ENCODE measurements around the gene HYCC1. TPM values are rescaled to one million over a fixed set of nuclear protein-coding genes. Genes with fewer than 3 reads are reported as not detected.
A peak's percentile ranks its signal among the peaks of the same experiment; 100 is the strongest.
"Not testable (repeated sequence)": the region's sequence is repeated elsewhere in the genome, so short reads cannot be mapped to it uniquely, and the experiment has no call there.

HYCC1 gene
- 10 to 100 TPM; 19.1 to 32.3 (median 26.4) TPM for polyA plus RNA-seq (ENCODE audit: insufficient read length in 4 of 4)

- peak; percentile 95 to 96 (median 96) for DNase-seq (ENCODE audit: low read depth in 4 of 4, low spot score in 3 of 4)
Measured at GRCh38 chr7:23013715-23014649, at the start of gene HYCC1. Gene HYCC1, minus strand, starts transcription at chr7:23014130. Its CDS starts 23,019 bp downstream, at chr7:22991111.

GRCh38 chr7:23062452-23062851 lies 48.5 kb upstream of the HYCC1 start:
- no peak for DNase-seq (ENCODE audit: low read depth in 4 of 4, low spot score in 3 of 4)

- no peak for DNase-seq (ENCODE audit: low read depth in 4 of 4, low spot score in 3 of 4)
Measured at GRCh38 chr7:23061327-23061726, 47.4 kb upstream of the HYCC1 start.

- no peak for DNase-seq (ENCODE audit: low read depth in 4 of 4, low spot score in 3 of 4)
Measured at GRCh38 chr7:23058408-23059096, 44.6 kb upstream of the HYCC1 start.

DNA sequence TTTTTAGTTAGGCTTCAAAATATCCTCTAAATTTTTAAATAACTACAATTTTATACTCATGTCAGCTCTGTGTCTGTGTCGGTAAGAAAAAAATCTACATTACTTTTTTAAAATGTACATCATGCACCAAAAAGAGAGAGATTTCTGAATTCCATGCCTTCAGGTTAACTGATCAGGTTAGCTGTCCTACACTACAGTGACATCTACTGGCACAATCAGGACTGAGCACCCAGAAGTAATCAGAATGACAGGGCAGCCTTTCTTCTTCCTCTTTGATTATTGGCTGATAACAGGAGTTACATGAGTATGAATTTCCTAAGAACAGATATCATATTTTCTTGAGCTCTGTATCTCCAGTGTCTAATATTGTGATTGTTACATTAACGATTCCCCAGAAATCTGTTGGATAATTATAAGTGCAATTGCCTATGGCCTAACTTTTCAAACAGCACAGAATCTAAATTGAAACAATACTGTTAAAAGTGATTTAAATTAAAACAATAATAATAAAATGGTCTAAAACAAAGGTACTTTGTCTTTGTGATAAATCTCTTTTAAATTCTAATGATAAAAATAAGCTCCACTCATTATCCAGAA lies 41.8 kb upstream of the HYCC1 start:
- DNase-seq (ENCODE audit: low read depth in 4 of 4, low spot score in 3 of 4), result no peak

- DNase-seq (ENCODE audit: low read depth in 4 of 4, low spot score in 3 of 4), result not testable (repeated sequence)
Measured at GRCh38 chr7:23051124-23051485, 37.2 kb upstream of the HYCC1 start.

GRCh38 chr7:23046336-23046735 lies 32.4 kb upstream of the HYCC1 start:
- DNase-seq (ENCODE audit: low read depth in 4 of 4, low spot score in 3 of 4), result not testable (repeated sequence)

- not testable (repeated sequence) for DNase-seq (ENCODE audit: low read depth in 4 of 4, low spot score in 3 of 4)
Measured at GRCh38 chr7:23045086-23045485, 31.2 kb upstream of the HYCC1 start.

- no peak for DNase-seq (ENCODE audit: low read depth in 4 of 4, low spot score in 3 of 4)
Measured at GRCh38 chr7:23044581-23044980, 30.7 kb upstream of the HYCC1 start.

DNA sequence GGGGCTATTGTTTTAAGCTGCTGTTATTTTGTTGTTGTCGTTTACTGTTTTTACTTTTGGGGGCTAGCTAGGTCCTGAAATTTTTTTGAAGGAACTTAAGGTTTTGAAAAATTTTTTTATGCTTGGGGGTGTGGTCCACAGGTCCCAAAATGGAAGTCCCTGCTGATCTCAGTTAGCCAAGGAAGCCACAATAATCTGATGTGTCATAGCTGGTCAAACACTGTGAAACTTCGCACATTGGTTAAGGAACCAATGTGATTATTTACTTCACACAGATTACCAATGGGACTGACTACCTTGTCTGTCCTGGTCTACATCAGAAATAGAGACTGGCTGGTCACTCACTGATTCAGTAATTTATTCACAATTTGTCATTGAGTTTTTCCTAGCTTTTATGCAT lies 29.5 kb upstream of the HYCC1 start:
- no peak for DNase-seq (ENCODE audit: low read depth in 4 of 4, low spot score in 3 of 4)

DNA sequence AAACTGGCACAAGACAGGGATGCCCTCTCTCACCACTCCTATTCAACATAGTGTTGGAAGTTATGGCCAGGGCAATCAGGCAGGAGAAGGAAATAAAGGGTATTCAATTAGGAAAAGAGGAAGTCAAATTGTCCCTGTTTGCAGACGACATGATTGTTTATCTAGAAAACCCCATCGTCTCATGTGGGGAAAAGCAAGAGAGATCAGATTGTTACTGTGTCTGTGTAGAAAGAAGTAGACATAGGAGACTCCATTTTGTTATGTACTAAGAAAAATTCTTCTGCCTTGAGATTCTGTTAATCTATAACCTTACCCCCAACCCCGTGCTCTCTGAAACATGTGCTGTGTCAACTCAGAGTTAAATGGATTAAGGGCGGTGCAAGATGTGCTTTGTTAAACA lies 25.7 kb upstream of the HYCC1 start:
- DNase-seq (ENCODE audit: low read depth in 4 of 4, low spot score in 3 of 4), result not testable (repeated sequence)

- not testable (repeated sequence) for DNase-seq (ENCODE audit: low read depth in 4 of 4, low spot score in 3 of 4)
Measured at GRCh38 chr7:23035542-23036371, 21.8 kb upstream of the HYCC1 start.

- DNase-seq (ENCODE audit: low read depth in 4 of 4, low spot score in 3 of 4), result no peak
Measured at GRCh38 chr7:23027261-23027660, 13.3 kb upstream of the HYCC1 start.

DNA sequence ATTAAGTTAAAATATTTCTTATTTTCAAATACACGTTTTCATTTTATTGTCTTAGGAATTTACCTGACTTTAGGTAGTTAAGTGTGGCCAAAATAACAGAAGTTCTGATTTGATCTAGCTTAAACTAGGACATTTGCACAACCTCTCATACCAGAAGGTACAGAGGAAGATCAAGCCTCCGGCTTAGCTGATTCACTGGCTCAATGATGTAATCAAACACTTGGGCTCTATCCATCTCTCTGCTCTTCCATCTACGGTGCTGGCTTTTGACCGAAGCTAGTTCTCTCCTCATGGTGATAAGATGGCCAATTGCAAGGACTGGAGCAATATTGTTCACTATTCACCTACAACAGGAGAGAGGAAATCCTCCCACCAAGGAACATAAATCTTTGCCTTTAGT lies 12.2 kb upstream of the HYCC1 start:
- DNase-seq (ENCODE audit: low read depth in 4 of 4, low spot score in 3 of 4), result no peak

- DNase-seq (ENCODE audit: low read depth in 4 of 4, low spot score in 3 of 4), result no peak
Measured at GRCh38 chr7:23024454-23024853, 10.5 kb upstream of the HYCC1 start.

DNA sequence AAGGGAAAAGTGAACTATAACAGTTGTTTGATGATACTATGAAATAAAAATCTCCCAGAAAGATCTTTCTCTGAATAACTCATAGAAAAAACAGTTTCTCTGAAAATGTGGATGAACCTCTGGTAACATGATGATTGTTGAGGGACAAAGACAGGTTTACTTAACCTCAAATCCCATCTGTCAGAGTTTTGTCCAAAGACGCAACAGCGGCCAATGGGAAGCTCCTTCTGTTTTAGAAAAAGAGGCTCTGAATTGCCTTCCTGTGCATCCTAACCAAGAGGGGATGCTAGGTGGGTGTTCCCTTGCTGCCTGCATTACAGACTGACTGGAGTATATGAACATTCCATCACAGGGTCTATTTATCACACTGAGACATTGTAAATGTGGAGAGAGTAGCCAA lies 8.9 kb upstream of the HYCC1 start:
- DNase-seq (ENCODE audit: low read depth in 4 of 4, low spot score in 3 of 4), result no peak

DNA sequence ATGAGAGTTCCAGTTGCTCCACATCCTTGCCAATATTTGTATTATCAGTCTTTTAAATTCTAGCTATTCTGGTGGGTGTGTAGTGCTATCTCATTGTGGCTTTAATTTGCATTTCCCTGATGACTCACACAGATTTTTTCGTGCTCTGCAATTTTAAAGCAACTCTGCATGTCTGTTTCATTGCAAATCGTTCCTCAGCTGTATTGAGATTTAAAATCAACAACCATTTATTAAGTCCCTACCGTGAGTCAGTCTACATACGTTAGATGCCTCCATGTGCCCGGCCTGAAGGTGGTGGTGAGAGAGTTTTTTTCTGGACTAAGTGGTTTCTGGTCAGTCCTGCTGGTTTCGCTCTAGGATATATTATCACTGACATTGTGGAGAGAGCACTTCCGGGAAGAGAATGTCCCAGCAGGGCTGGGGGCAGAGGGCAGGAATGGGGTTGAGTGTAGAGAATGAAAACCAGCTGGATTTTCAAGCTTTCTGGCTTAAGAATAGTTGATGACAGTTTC lies 8.4 kb upstream of the HYCC1 start:
- peak in 3 of 4 donors; percentile 29 to 47 (median 43) for DNase-seq (ENCODE audit: low read depth in 4 of 4, low spot score in 3 of 4)

GRCh38 chr7:23021596-23021995 lies 7.7 kb upstream of the HYCC1 start:
- DNase-seq (ENCODE audit: low read depth in 4 of 4, low spot score in 3 of 4), result no peak

GRCh38 chr7:23020742-23021401 lies 6.9 kb upstream of the HYCC1 start:
- DNase-seq (ENCODE audit: low read depth in 4 of 4, low spot score in 3 of 4), result no peak

DNA sequence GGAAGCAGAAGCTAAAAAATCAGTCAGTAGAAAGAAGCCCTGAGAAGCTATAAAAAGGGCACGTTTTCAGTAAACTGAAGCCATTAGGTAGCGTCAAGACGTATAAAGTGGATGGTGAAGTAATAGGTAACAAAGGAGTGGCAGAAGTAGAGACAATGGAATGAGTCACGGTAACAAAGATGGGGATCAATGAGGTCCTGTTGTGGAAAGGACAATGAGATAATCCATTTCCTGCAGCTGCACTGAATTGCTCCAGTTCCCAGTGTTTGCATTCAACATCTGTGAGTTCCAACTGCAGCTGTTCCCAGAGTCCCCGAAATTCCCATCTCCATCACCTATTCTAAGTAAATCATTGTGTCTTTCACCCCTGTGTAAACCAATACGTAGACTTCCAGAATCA lies 4.8 kb upstream of the HYCC1 start:
- no peak for DNase-seq (ENCODE audit: low read depth in 4 of 4, low spot score in 3 of 4)
